ENCODE data around the gene UBN1.
A peak's percentile ranks its signal among the peaks of the same experiment; 100 is the strongest.

The UBN1 gene

GRCh38 chr16:4846901-4847773, at the start of gene UBN1, which contains the start of gene GLYR1:
Gene UBN1 (plus strand): TSS chr16:4847481. CDS start chr16:4852918, 5,437 bp downstream.
Gene GLYR1 (minus strand): TSS chr16:4847288. CDS start chr16:4847265, 23 bp downstream.
- DNase-seq = peak; percentile 94

- DNase-seq = no peak
Measured at GRCh38 chr16:4797805-4798252, 49.5 kb upstream of the UBN1 start.

- DNase-seq = no peak
Measured at GRCh38 chr16:4798456-4798855, 48.8 kb upstream of the UBN1 start.

- no peak for DNase-seq
Measured at GRCh38 chr16:4799171-4799855, 48.0 kb upstream of the UBN1 start.

GRCh38 chr16:4800290-4801041, 46.8 kb upstream of the UBN1 start:
- peak; percentile 85 for DNase-seq

GRCh38 chr16:4801051-4801961, 46.0 kb upstream of the UBN1 start:
- no peak for DNase-seq

GRCh38 chr16:4801962-4802658, 45.2 kb upstream of the UBN1 start, which contains the start of gene ROGDI:
Gene ROGDI (minus strand): TSS chr16:4802633. CDS start chr16:4802571, 62 bp downstream.
- DNase-seq = peak; percentile 41

GRCh38 chr16:4802659-4803287, 44.5 kb upstream of the UBN1 start:
- peak; percentile 85 for DNase-seq

- DNase-seq = peak; percentile 50
Measured at GRCh38 chr16:4803401-4803844, 43.9 kb upstream of the UBN1 start.

GRCh38 chr16:4803898-4804762, 43.2 kb upstream of the UBN1 start:
- DNase-seq = no peak

- DNase-seq = no peak
Measured at GRCh38 chr16:4805231-4805630, 42.0 kb upstream of the UBN1 start.

- DNase-seq = no peak
Measured at GRCh38 chr16:4806280-4806679, 41.0 kb upstream of the UBN1 start.

GRCh38 chr16:4811242-4811641, 36.0 kb upstream of the UBN1 start:
- DNase-seq = no peak

GRCh38 chr16:4811773-4812172, 35.5 kb upstream of the UBN1 start:
- DNase-seq = no peak

- DNase-seq = no peak
Measured at GRCh38 chr16:4813251-4814003, 33.9 kb upstream of the UBN1 start.

- no peak for DNase-seq
Measured at GRCh38 chr16:4814046-4814445, 33.2 kb upstream of the UBN1 start.

GRCh38 chr16:4814542-4815173, 32.6 kb upstream of the UBN1 start:
- no peak for DNase-seq

GRCh38 chr16:4820652-4821051, 26.6 kb upstream of the UBN1 start:
- no peak for DNase-seq

Data from MV-4-11 (cell line).